GM23338 (cell line): ENCODE data around the gene RUVBL1. TPM values are rescaled to one million over a fixed set of nuclear protein-coding genes. Genes with fewer than 3 reads are reported as not detected.

Source experiments
- ATAC-seq: fragments of 200-7000 bp; cut with Tn5 transposase; 3 replicates; pipeline ENCODE4 v1.9.1; 2020
- DNase-seq: peaks from one replicate; pipeline ENCODE4 v3.0.0-alpha.2; 2015; ENCODE audit warnings: low spot score
- H2AFZ ChIP-seq: fragments of 200-600 bp; sonication (generic); 2 replicates; pipeline ENCODE4 v1.8.0; 2016; ENCODE audit warnings: antibody characterized with exemption, mild to moderate bottlenecking, moderate library complexity
- H3F3A ChIP-seq: fragments of 200-600 bp; sonication (generic); replicated peaks from 2 replicates; pipeline ENCODE4 v1.8.0; 2017; ENCODE audit warnings: antibody characterized with exemption, mixed run types, low read depth
- H3K27ac ChIP-seq: fragments of 200-600 bp; sonication (generic); 2 replicates; pipeline ENCODE4 v1.6.1; 2016; ENCODE audit warnings: low read depth
- H3K27me3 ChIP-seq: fragments of 200-600 bp; sonication (generic); 2 replicates; pipeline ENCODE4 v1.8.0; 2016; ENCODE audit warnings: mild to moderate bottlenecking, mixed run types, moderate library complexity; ENCODE audit not compliant: insufficient read depth
- H3K36me3 ChIP-seq: fragments of 200-600 bp; sonication (generic); 2 replicates; pipeline ENCODE4 v1.8.0; 2016; ENCODE audit warnings: mild to moderate bottlenecking; ENCODE audit not compliant: insufficient read depth
- H3K4me1 ChIP-seq: fragments of 200-600 bp; sonication (generic); 2 replicates; pipeline ENCODE4 v1.8.0; 2016; ENCODE audit warnings: mild to moderate bottlenecking, moderate library complexity; ENCODE audit not compliant: insufficient read depth
- H3K4me2 ChIP-seq: fragments of 200-600 bp; sonication (generic); 2 replicates; pipeline ENCODE4 v1.7.1; 2017; ENCODE audit warnings: mixed run types
- H3K4me3 ChIP-seq: fragments of 200-600 bp; sonication (generic); 2 replicates; pipeline ENCODE4 v1.6.1; 2016; ENCODE audit warnings: mixed run types
- H3K79me2 ChIP-seq: fragments of 200-600 bp; sonication (generic); replicated peaks from 2 replicates; pipeline ENCODE4 v1.8.0; 2017; ENCODE audit warnings: mild to moderate bottlenecking; ENCODE audit not compliant: insufficient read depth
- H3K9me2 ChIP-seq: fragments of 200-600 bp; sonication (generic); 2 replicates; pipeline ENCODE4 v1.8.0; 2017; ENCODE audit not compliant: insufficient read depth
- H4K20me1 ChIP-seq: fragments of 200-600 bp; sonication (generic); replicated peaks from 2 replicates; pipeline ENCODE4 v1.8.0; 2017; ENCODE audit warnings: mild to moderate bottlenecking; ENCODE audit not compliant: insufficient read depth
- H3K27ac Mint-ChIP-seq: 2 replicates; pipeline ENCODE4 v1.8.0; 2020; ENCODE audit warnings: inconsistent platforms, mild to moderate bottlenecking, moderate library complexity, mixed read lengths
- H3K27me3 Mint-ChIP-seq: 3 replicates; pipeline ENCODE4 v1.8.0; 2022; ENCODE audit warnings: low read depth, mild to moderate bottlenecking, moderate library complexity, mixed read lengths, inconsistent platforms; ENCODE audit not compliant: insufficient read depth, poor library complexity
- H3K36me3 Mint-ChIP-seq: 3 replicates; pipeline ENCODE4 v1.8.0; 2021; ENCODE audit warnings: low read depth, mild to moderate bottlenecking, inconsistent platforms, moderate library complexity, mixed read lengths
- H3K4me1 Mint-ChIP-seq: 3 replicates; pipeline ENCODE4 v1.8.0; 2020; ENCODE audit warnings: mild to moderate bottlenecking, inconsistent platforms, mixed read lengths
- H3K4me3 Mint-ChIP-seq: 3 replicates; pipeline ENCODE4 v1.8.0; 2021; ENCODE audit warnings: moderate library complexity, mild to moderate bottlenecking, inconsistent platforms, mixed read lengths
- H3K9me3 Mint-ChIP-seq: 3 replicates; pipeline ENCODE4 v1.8.0; 2020; ENCODE audit warnings: moderate library complexity, mild to moderate bottlenecking, inconsistent platforms, mixed read lengths
- CREB1 ChIP-seq: fragments of 250-450 bp; sonication (Bioruptor Pico); IDR thresholded peaks from 2 replicates; pipeline ENCODE4 v1.5.0; 2020; ENCODE audit warnings: low read depth, mild to moderate bottlenecking, moderate library complexity
- CTCF ChIP-seq, 2 experiments: fragments of 200-600 bp in 1 of 2; sonication (generic) in 1 of 2; conservative IDR thresholded peaks; 2 replicates each; pipeline versions ENCODE4 v1.5.1 to v1.6.1; 2016 to 2017; ENCODE audit warnings: antibody characterized with exemption in 2 of 2, low read depth in 2 of 2, mild to moderate bottlenecking in 2 of 2, moderate library complexity in 1 of 2
- ETS1 ChIP-seq: IDR thresholded peaks from 2 replicates; pipeline ENCODE4 v1.6.1; 2016; ENCODE audit warnings: antibody characterized with exemption
- EZH2 ChIP-seq: fragments of 200-600 bp; sonication (generic); IDR thresholded peaks from one replicate; pipeline ENCODE4 v1.8.0; 2017; ENCODE audit warnings: antibody characterized with exemption, mild to moderate bottlenecking, low read depth; ENCODE audit not compliant: unreplicated experiment
- EZH2phosphoT487 ChIP-seq: fragments of 200-600 bp; sonication (generic); IDR thresholded peaks from one replicate; pipeline ENCODE4 v1.8.1; 2018; ENCODE audit warnings: antibody characterized with exemption; ENCODE audit not compliant: unreplicated experiment
- JUNB ChIP-seq: IDR thresholded peaks from one replicate; pipeline ENCODE4 v1.6.1; 2016; ENCODE audit warnings: antibody characterized with exemption; ENCODE audit not compliant: unreplicated experiment
- NANOG ChIP-seq: IDR thresholded peaks from 2 replicates; pipeline ENCODE4 v1.6.1; 2016; ENCODE audit warnings: antibody characterized with exemption, borderline replicate concordance
- POLR2AphosphoS5 ChIP-seq: IDR thresholded peaks from 2 replicates; pipeline ENCODE4 v1.6.1; 2016; ENCODE audit warnings: antibody characterized with exemption, low read depth
- STAT1 ChIP-seq: IDR thresholded peaks from one replicate; pipeline ENCODE4 v1.6.1; 2016; ENCODE audit warnings: antibody characterized with exemption; ENCODE audit not compliant: unreplicated experiment
- ZNF114 ChIP-seq: fragments of 250-450 bp; sonication (Bioruptor Pico); IDR thresholded peaks from 2 replicates; pipeline ENCODE4 v1.5.0; 2020; ENCODE audit warnings: mild to moderate bottlenecking, moderate library complexity
- ZNF331 ChIP-seq: fragments of 250-450 bp; sonication (Bioruptor Pico); IDR thresholded peaks from 2 replicates; pipeline ENCODE4 v1.5.0; 2020; ENCODE audit warnings: low read depth, mild to moderate bottlenecking, moderate library complexity
- polyA plus RNA-seq: library from polyadenylated mRNA; unstranded; fragments of >200 nt; fragmentation: Nextera tagmentation; extraction: Ambion mirVana; gene quantifications from 2 replicates; pipeline ENCODE4 v1.2.1, GENCODE V29; 2016
- total RNA-seq: library from RNA; depleted of rRNA; stranded (reverse); fragments of >200 nt; shearing (Covaris generic); gene quantifications from 2 replicates; pipeline ENCODE4 v1.2.3, GENCODE V29; 2014
- TF ChIP-seq, protein P1 (sequence below): IDR thresholded peaks from one replicate; pipeline ENCODE4 v1.6.1; 2018; ENCODE audit warnings: antibody characterized with exemption; ENCODE audit not compliant: unreplicated experiment
- TF ChIP-seq, protein P2 (sequence below): fragments of 250-450 bp; sonication (Bioruptor Pico); IDR thresholded peaks from 2 replicates; pipeline ENCODE4 v1.5.0; 2020; ENCODE audit warnings: mild to moderate bottlenecking, moderate library complexity

Gene RUVBL1
- total and polyA plus RNA-seq, 2 experiments from 2014 or later, result 133 to 136 TPM

DNA sequence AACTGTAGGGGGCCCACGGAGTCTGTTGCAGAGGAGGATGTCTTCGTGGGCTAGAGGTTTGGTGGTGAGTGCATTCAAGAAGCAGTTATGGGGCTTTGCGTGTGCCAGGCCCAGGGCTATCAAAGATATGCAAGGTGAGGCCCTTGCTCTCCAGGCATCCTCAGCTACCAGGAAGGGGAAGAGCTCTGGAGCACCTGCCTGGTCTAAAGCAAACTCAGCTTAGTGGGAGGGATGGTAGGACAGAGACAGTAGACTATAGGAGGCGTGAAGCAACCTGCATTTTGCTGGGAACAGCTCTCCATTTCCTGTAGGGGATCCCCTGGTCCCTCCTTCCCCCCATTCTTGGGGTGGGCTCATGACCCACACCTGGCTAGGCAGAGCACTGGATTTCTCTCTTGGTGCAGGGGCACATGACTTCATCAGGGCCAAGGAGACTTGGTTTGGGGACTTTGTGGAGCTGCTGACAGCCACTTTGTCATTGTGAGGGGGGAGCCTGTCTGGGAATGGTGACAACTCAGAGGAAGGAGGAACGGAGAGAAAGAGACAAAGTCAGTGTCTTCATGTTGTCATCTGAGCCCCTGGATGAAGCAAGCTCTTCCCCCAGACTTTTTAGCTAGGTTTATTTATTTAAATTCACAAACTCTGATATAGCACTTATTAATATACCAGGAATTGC lies 21.0 kb upstream of the RUVBL1 start:
- H3K36me3 Mint-ChIP-seq, result no peaks in the 10 kb centered on the region
- peaks cover 8% of the 10 kb centered on the region for H3K27me3 Mint-ChIP-seq
- Histone ChIP-seq H2AFZ (no peak overlapping the region), H3K36me3 (no peaks in the 10 kb centered on the region), H3K79me2 (no peaks in the 10 kb centered on the region), H4K20me1 (no peaks in the 10 kb centered on the region), H3K4me1 (no peaks in the 10 kb centered on the region), H3K27me3 (no peaks in the 10 kb centered on the region), H3K27ac (no peak overlapping the region), H3F3A (no peaks in the 10 kb centered on the region), H3K4me2 (no peak overlapping the region), H3K4me3 (no peak overlapping the region), H3K9me2 (no peaks in the 10 kb centered on the region)
- ATAC-seq (no peak; the same call in 2 of the 3 replicates), DNase-seq (no peak)
- TF ChIP-seq JUNB (no peak), CTCF (conservative IDR thresholded peaks at IDR 0.05; ENCODE audit: low read depth in 2 of 2) (no peak), ZNF114 (CRISPR knock-in tag) (no peak), ZNF331 (no peak), ETS1 (no peak), STAT1 (no peak), NANOG (no peak), EZH2 (no peak), POLR2AphosphoS5 (no peak), EZH2phosphoT487 (no peak), CREB1 (CRISPR knock-in tag) (no peak)
- TF ChIP-seq, protein P1, sequence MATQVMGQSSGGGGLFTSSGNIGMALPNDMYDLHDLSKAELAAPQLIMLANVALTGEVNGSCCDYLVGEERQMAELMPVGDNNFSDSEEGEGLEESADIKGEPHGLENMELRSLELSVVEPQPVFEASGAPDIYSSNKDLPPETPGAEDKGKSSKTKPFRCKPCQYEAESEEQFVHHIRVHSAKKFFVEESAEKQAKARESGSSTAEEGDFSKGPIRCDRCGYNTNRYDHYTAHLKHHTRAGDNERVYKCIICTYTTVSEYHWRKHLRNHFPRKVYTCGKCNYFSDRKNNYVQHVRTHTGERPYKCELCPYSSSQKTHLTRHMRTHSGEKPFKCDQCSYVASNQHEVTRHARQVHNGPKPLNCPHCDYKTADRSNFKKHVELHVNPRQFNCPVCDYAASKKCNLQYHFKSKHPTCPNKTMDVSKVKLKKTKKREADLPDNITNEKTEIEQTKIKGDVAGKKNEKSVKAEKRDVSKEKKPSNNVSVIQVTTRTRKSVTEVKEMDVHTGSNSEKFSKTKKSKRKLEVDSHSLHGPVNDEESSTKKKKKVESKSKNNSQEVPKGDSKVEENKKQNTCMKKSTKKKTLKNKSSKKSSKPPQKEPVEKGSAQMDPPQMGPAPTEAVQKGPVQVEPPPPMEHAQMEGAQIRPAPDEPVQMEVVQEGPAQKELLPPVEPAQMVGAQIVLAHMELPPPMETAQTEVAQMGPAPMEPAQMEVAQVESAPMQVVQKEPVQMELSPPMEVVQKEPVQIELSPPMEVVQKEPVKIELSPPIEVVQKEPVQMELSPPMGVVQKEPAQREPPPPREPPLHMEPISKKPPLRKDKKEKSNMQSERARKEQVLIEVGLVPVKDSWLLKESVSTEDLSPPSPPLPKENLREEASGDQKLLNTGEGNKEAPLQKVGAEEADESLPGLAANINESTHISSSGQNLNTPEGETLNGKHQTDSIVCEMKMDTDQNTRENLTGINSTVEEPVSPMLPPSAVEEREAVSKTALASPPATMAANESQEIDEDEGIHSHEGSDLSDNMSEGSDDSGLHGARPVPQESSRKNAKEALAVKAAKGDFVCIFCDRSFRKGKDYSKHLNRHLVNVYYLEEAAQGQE, result no peak
- TF ChIP-seq, protein P2, sequence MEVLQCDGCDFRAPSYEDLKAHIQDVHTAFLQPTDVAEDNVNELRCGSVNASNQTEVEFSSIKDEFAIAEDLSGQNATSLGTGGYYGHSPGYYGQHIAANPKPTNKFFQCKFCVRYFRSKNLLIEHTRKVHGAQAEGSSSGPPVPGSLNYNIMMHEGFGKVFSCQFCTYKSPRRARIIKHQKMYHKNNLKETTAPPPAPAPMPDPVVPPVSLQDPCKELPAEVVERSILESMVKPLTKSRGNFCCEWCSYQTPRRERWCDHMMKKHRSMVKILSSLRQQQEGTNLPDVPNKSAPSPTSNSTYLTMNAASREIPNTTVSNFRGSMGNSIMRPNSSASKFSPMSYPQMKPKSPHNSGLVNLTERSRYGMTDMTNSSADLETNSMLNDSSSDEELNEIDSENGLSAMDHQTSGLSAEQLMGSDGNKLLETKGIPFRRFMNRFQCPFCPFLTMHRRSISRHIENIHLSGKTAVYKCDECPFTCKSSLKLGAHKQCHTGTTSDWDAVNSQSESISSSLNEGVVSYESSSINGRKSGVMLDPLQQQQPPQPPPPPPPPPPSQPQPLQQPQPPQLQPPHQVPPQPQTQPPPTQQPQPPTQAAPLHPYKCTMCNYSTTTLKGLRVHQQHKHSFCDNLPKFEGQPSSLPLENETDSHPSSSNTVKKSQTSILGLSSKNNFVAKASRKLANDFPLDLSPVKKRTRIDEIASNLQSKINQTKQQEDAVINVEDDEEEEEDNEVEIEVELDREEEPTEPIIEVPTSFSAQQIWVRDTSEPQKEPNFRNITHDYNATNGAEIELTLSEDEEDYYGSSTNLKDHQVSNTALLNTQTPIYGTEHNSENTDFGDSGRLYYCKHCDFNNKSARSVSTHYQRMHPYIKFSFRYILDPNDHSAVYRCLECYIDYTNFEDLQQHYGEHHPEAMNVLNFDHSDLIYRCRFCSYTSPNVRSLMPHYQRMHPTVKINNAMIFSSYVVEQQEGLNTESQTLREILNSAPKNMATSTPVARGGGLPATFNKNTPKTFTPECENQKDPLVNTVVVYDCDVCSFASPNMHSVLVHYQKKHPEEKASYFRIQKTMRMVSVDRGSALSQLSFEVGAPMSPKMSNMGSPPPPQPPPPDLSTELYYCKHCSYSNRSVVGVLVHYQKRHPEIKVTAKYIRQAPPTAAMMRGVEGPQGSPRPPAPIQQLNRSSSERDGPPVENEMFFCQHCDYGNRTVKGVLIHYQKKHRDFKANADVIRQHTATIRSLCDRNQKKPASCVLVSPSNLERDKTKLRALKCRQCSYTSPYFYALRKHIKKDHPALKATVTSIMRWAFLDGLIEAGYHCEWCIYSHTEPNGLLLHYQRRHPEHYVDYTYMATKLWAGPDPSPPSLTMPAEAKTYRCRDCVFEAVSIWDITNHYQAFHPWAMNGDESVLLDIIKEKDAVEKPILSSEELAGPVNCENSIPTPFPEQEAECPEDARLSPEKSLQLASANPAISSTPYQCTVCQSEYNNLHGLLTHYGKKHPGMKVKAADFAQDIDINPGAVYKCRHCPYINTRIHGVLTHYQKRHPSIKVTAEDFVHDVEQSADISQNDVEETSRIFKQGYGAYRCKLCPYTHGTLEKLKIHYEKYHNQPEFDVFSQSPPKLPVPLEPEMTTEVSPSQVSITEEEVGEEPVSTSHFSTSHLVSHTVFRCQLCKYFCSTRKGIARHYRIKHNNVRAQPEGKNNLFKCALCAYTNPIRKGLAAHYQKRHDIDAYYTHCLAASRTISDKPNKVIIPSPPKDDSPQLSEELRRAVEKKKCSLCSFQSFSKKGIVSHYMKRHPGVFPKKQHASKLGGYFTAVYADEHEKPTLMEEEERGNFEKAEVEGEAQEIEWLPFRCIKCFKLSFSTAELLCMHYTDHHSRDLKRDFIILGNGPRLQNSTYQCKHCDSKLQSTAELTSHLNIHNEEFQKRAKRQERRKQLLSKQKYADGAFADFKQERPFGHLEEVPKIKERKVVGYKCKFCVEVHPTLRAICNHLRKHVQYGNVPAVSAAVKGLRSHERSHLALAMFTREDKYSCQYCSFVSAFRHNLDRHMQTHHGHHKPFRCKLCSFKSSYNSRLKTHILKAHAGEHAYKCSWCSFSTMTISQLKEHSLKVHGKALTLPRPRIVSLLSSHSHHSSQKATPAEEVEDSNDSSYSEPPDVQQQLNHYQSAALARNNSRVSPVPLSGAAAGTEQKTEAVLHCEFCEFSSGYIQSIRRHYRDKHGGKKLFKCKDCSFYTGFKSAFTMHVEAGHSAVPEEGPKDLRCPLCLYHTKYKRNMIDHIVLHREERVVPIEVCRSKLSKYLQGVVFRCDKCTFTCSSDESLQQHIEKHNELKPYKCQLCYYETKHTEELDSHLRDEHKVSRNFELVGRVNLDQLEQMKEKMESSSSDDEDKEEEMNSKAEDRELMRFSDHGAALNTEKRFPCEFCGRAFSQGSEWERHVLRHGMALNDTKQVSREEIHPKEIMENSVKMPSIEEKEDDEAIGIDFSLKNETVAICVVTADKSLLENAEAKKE (CRISPR knock-in tag), result no peak
- peaks cover 2% of the 10 kb centered on the region; the same call in 2 of the 3 replicates for H3K4me1 Mint-ChIP-seq
- no peak overlapping the region for H3K27ac Mint-ChIP-seq
- H3K4me3 Mint-ChIP-seq, result no peak overlapping the region
- no peaks in the 10 kb centered on the region for H3K9me3 Mint-ChIP-seq
